ENCODE data around the gene MANSC1.
A peak's percentile ranks its signal among the peaks of the same experiment; 100 is the strongest.

The MANSC1 gene

DNA sequence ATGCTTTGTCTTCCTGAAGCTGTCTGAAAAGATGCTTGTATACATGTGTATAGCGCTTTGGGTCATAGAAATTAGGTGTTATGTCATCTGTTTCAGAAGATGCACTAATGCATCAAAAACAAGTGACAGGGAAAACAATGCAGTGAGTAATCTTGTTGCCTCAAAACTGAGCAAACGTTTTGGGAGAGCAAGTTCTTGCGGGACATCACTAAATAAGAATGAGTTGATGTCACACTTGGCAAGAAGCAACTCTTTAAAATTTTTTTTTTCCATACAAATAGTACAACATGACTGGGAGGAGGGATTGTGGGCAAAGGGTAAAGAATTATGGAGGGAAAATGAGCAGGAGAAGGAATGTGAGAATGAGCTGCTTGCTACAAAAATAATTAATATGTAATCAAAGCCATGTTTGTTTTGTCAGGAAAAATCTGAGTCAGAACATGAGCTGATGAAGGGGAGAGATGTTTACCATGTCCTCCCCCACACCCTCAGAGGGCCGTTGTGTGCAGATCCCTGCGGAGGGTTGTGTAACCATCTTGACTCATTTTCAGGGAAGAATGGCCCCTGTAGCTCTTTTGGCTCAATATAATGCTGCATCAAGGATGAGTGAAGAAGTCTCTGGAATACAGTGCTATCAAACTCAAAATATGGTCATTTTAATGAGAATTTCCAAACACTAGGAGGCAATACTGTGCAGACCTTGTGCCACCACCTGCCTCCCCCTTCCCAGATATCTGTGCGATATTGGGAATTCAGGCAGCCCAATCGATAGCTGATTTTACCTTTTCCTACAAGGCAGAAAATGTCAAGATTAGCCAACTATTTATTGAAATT is 48.2 kb upstream of the MANSC1 start (continued):
- TF ChIP-seq, protein P1, sequence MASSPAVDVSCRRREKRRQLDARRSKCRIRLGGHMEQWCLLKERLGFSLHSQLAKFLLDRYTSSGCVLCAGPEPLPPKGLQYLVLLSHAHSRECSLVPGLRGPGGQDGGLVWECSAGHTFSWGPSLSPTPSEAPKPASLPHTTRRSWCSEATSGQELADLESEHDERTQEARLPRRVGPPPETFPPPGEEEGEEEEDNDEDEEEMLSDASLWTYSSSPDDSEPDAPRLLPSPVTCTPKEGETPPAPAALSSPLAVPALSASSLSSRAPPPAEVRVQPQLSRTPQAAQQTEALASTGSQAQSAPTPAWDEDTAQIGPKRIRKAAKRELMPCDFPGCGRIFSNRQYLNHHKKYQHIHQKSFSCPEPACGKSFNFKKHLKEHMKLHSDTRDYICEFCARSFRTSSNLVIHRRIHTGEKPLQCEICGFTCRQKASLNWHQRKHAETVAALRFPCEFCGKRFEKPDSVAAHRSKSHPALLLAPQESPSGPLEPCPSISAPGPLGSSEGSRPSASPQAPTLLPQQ (tag by site-specific recombination; IDR thresholded peaks at IDR 0.05), result peak; percentile 82; the same call in 1 of the 2 replicates
- TF ChIP-seq ZBTB21 (tag by site-specific recombination; IDR thresholded peaks at IDR 0.05) (peak; percentile 96), ZNF391 (tag by site-specific recombination; IDR thresholded peaks at IDR 0.05; ENCODE audit: borderline replicate concordance, low read depth) (peak; percentile 86; the same call in 1 of the 2 replicates), ZNF621 (tag by site-specific recombination; IDR thresholded peaks at IDR 0.05) (no peak), ZNF596 (tag by site-specific recombination; IDR thresholded peaks at IDR 0.05) (no peak), ZNF423 (tag by site-specific recombination; IDR thresholded peaks at IDR 0.05) (no peak), ZSCAN16 (tag by site-specific recombination; IDR thresholded peaks at IDR 0.05) (no peak), ZNF239 (tag by site-specific recombination; IDR thresholded peaks at IDR 0.05) (no peak), ZNF292 (tag by site-specific recombination; IDR thresholded peaks at IDR 0.05; ENCODE audit: borderline replicate concordance, low read depth) (no peak), ZNF404 (tag by site-specific recombination; IDR thresholded peaks at IDR 0.05) (no peak), ZNF510 (tag by site-specific recombination; IDR thresholded peaks at IDR 0.05; ENCODE audit: insufficient replicate concordance) (no peak), ZNF169 (tag by site-specific recombination; IDR thresholded peaks at IDR 0.05) (no peak), ZNF610 (tag by site-specific recombination; IDR thresholded peaks at IDR 0.05; ENCODE audit: borderline replicate concordance) (no peak), ZNF677 (tag by site-specific recombination; IDR thresholded peaks at IDR 0.05) (no peak), ZNF211 (tag by site-specific recombination; IDR thresholded peaks at IDR 0.05; ENCODE audit: low read depth) (no peak), GLI2 (tag by site-specific recombination; IDR thresholded peaks at IDR 0.05; ENCODE audit: borderline replicate concordance, low read depth) (peak; percentile 77; the same call in 1 of the 2 replicates), ZBTB1 (tag by site-specific recombination; IDR thresholded peaks at IDR 0.05) (peak; percentile 73), INSM2 (tag by site-specific recombination; IDR thresholded peaks at IDR 0.05) (peak; percentile 95), ZNF223 (tag by site-specific recombination; IDR thresholded peaks at IDR 0.05) (no peak), ZSCAN18 (tag by site-specific recombination; IDR thresholded peaks at IDR 0.05) (no peak), ZFP69B (tag by site-specific recombination; IDR thresholded peaks at IDR 0.05) (peak; percentile 83; the same call in 1 of the 2 replicates), CTCF (tag by site-specific recombination; IDR thresholded peaks at IDR 0.05) (no peak), ZBTB17 (tag by site-specific recombination; IDR thresholded peaks at IDR 0.05) (peak; percentile 87), GLIS1 (tag by site-specific recombination; IDR thresholded peaks at IDR 0.05) (peak; percentile 93), ZNF747 (tag by site-specific recombination; IDR thresholded peaks at IDR 0.05) (no peak), ZNF175 (tag by site-specific recombination; IDR thresholded peaks at IDR 0.05) (no peak), ZNF558 (tag by site-specific recombination; IDR thresholded peaks at IDR 0.05) (peak; percentile 83), ZNF513 (tag by site-specific recombination; IDR thresholded peaks at IDR 0.05) (no peak), ZNF19 (tag by site-specific recombination; IDR thresholded peaks at IDR 0.05; ENCODE audit: low read depth) (no peak)
- TF ChIP-seq, protein P2, sequence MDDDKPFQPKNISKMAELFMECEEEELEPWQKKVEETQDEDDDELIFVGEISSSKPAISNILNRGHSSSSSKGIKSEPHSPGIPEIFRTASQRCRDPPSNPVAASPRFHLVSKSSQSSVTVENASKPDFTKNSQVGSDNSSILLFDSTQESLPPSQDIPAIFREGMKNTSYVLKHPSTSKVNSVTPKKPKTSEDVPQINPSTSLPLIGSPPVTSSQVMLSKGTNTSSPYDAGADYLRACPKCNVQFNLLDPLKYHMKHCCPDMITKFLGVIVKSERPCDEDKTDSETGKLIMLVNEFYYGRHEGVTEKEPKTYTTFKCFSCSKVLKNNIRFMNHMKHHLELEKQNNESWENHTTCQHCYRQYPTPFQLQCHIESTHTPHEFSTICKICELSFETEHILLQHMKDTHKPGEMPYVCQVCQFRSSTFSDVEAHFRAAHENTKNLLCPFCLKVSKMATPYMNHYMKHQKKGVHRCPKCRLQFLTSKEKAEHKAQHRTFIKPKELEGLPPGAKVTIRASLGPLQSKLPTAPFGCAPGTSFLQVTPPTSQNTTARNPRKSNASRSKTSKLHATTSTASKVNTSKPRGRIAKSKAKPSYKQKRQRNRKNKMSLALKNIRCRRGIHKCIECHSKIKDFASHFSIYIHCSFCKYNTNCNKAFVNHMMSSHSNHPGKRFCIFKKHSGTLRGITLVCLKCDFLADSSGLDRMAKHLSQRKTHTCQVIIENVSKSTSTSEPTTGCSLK (tag by site-specific recombination; IDR thresholded peaks at IDR 0.05), result no peak

Measured in HEK293 (cell line).